WTC11 (cell line): ENCODE measurements around the gene GLRA2. TPM values are rescaled to one million over a fixed set of nuclear protein-coding genes. Genes with fewer than 3 reads are reported as not detected.

Experiments used
- ATAC-seq: fragments of 200-7000 bp; cut with Tn5 transposase; 2 replicates; pipeline ENCODE4 v1.10.0; 2021; ENCODE audit warnings: mild to moderate bottlenecking, moderate library complexity
- CTCF ChIA-PET: fragments of 300-600 bp; sonication (Branson Sonifier 250); formaldehyde crosslinking; loops from one replicate; lab custom pipeline; 2021; ENCODE audit warnings: antibody characterized with exemption; lab: Charles Lee
- POLR2A ChIA-PET: fragments of 350-600 bp; sonication (Branson Sonifier 250); formaldehyde crosslinking; loops from one replicate; lab custom pipeline; 2021; ENCODE audit warnings: antibody characterized with exemption; lab: Charles Lee
- DNase-seq: peaks from one replicate; pipeline ENCODE4 v3.0.0; 2021; ENCODE audit warnings: low spot score
- H3K27ac Mint-ChIP-seq: 2 replicates; pipeline ENCODE4 v1.8.0; 2021; ENCODE audit warnings: mixed read lengths
- H3K27me3 Mint-ChIP-seq: 2 replicates; pipeline ENCODE4 v1.8.0; 2021; ENCODE audit warnings: low read depth, mild to moderate bottlenecking, moderate library complexity, mixed read lengths
- H3K36me3 Mint-ChIP-seq: 2 replicates; pipeline ENCODE4 v1.8.0; 2021; ENCODE audit warnings: mixed read lengths
- H3K4me1 Mint-ChIP-seq: 2 replicates; pipeline ENCODE4 v1.8.0; 2022; ENCODE audit warnings: mixed read lengths
- H3K4me3 Mint-ChIP-seq: 2 replicates; pipeline ENCODE4 v1.8.0; 2021; ENCODE audit warnings: mild to moderate bottlenecking, moderate library complexity, mixed read lengths
- H3K9me3 Mint-ChIP-seq: 2 replicates; pipeline ENCODE4 v1.8.0; 2021; ENCODE audit warnings: mixed read lengths
- ATF2 ChIP-seq: sonication (generic); formaldehyde crosslinking; IDR thresholded peaks from 2 replicates; pipeline ENCODE4 v1.8.1; 2022; ENCODE audit warnings: low read depth, missing genetic modification reagents, borderline replicate concordance
- ATF3 ChIP-seq: sonication (generic); formaldehyde crosslinking; conservative IDR thresholded peaks from 2 replicates; pipeline ENCODE4 v1.8.1; 2022; ENCODE audit warnings: mild to moderate bottlenecking, missing genetic modification reagents
- CREB1 ChIP-seq: sonication (generic); formaldehyde crosslinking; IDR thresholded peaks from 2 replicates; pipeline ENCODE4 v1.8.0; 2023; ENCODE audit warnings: mild to moderate bottlenecking, missing genetic modification reagents
- CTCF ChIP-seq: fragments of 200-600 bp; IDR thresholded peaks from 2 replicates; pipeline ENCODE4 v1.8.0; 2022; ENCODE audit warnings: antibody characterized with exemption
- FOXJ3 ChIP-seq: sonication (generic); formaldehyde crosslinking; IDR thresholded peaks from 2 replicates; pipeline ENCODE4 v1.9.0; 2021; ENCODE audit warnings: missing genetic modification reagents, mild to moderate bottlenecking, borderline replicate concordance
- GRHL2 ChIP-seq: fragments of 250-450 bp; sonication (Bioruptor Pico); IDR thresholded peaks from 2 replicates; pipeline ENCODE4 v1.8.0; 2022; ENCODE audit warnings: mild to moderate bottlenecking, moderate library complexity; ENCODE audit not compliant: insufficient replicate concordance, severe bottlenecking
- GTF2I ChIP-seq: fragments of 250-450 bp; sonication (Bioruptor Pico); conservative IDR thresholded peaks from 2 replicates; pipeline ENCODE4 v1.4.0; 2021; ENCODE audit warnings: mild to moderate bottlenecking
- HMGXB4 ChIP-seq: sonication (generic); formaldehyde crosslinking; IDR thresholded peaks from 2 replicates; pipeline ENCODE4 v1.8.1; 2023; ENCODE audit warnings: mild to moderate bottlenecking, moderate library complexity, missing genetic modification reagents
- IRF1 ChIP-seq: sonication (generic); formaldehyde crosslinking; IDR thresholded peaks from 2 replicates; pipeline ENCODE4 v1.8.0; 2023; ENCODE audit warnings: missing genetic modification reagents
- MYBL2 ChIP-seq: sonication (generic); formaldehyde crosslinking; IDR thresholded peaks from 2 replicates; pipeline ENCODE4 v1.8.1; 2023; ENCODE audit warnings: mild to moderate bottlenecking, moderate library complexity, missing genetic modification reagents
- NFATC4 ChIP-seq: fragments of 250-450 bp; sonication (Bioruptor Pico); IDR thresholded peaks from 2 replicates; pipeline ENCODE4 v1.9.0; 2021; ENCODE audit warnings: mild to moderate bottlenecking
- NFYB ChIP-seq: sonication (generic); formaldehyde crosslinking; conservative IDR thresholded peaks from 2 replicates; pipeline ENCODE4 v1.8.0; 2022; ENCODE audit warnings: low read depth, missing genetic modification reagents
- SMAD3 ChIP-seq: sonication (generic); formaldehyde crosslinking; IDR thresholded peaks from 2 replicates; pipeline ENCODE4 v1.8.0; 2022; ENCODE audit warnings: missing genetic modification reagents, mild to moderate bottlenecking, borderline replicate concordance
- TCF7 ChIP-seq: sonication (generic); formaldehyde crosslinking; IDR thresholded peaks from 2 replicates; pipeline ENCODE4 v1.8.0; 2022; ENCODE audit warnings: mild to moderate bottlenecking, low read depth, missing genetic modification reagents, moderate library complexity
- ZNF138 ChIP-seq: sonication (generic); formaldehyde crosslinking; conservative IDR thresholded peaks from 2 replicates; pipeline ENCODE4 v1.8.1; 2022; ENCODE audit warnings: mild to moderate bottlenecking, moderate library complexity, missing genetic modification reagents
- ZNF263 ChIP-seq: sonication (generic); formaldehyde crosslinking; IDR thresholded peaks from 2 replicates; pipeline ENCODE4 v1.8.1; 2022; ENCODE audit warnings: low read depth, mild to moderate bottlenecking, moderate library complexity, missing genetic modification reagents
- ZNF423 ChIP-seq: fragments of 250-450 bp; sonication (Bioruptor Pico); IDR thresholded peaks from 2 replicates; pipeline ENCODE4 v2.1.2; 2022; ENCODE audit warnings: mild to moderate bottlenecking, moderate library complexity
- ZNF671 ChIP-seq: fragments of 250-450 bp; sonication (Bioruptor Pico); IDR thresholded peaks from 2 replicates; pipeline ENCODE4 v1.8.0; 2021; ENCODE audit warnings: mild to moderate bottlenecking
- total RNA-seq: library from RNA; stranded (reverse); gene quantifications from 3 replicates; pipeline ENCODE4 v1.2.3, GENCODE V29; 2021
- TF ChIP-seq, protein P1 (sequence below): sonication (generic); formaldehyde crosslinking; conservative IDR thresholded peaks from 2 replicates; pipeline ENCODE4 v1.8.1; 2023; ENCODE audit warnings: mild to moderate bottlenecking, low read depth, missing genetic modification reagents, moderate library complexity
- TF ChIP-seq, protein P2 (sequence below): fragments of 250-450 bp; sonication (Bioruptor Pico); IDR thresholded peaks from 2 replicates; pipeline ENCODE4 v1.8.0; 2021; ENCODE audit warnings: mild to moderate bottlenecking
- TF ChIP-seq, protein P3 (sequence below): sonication (generic); formaldehyde crosslinking; IDR thresholded peaks from 2 replicates; pipeline ENCODE4 v1.8.0; 2022; ENCODE audit warnings: mild to moderate bottlenecking, missing genetic modification reagents
- TF ChIP-seq, protein P4 (sequence below): fragments of 250-450 bp; sonication (Bioruptor Pico); IDR thresholded peaks from 2 replicates; pipeline ENCODE4 v1.9.0; 2021; ENCODE audit warnings: moderate library complexity, mild to moderate bottlenecking, inconsistent platforms, borderline replicate concordance

The GLRA2 gene
- total RNA-seq, 1 experiment from 2014 or later = not detected

- CTCF ChIA-PET = no interaction called here
- POLR2A ChIA-PET = no interaction called here
- DNase-seq (no peak), ATAC-seq (no peak)
- Mint-ChIP-seq H3K4me1 (no peaks in the 10 kb centered on the region), H3K9me3 (no peaks in the 10 kb centered on the region), H3K27me3 (no peaks in the 10 kb centered on the region), H3K27ac (no peak overlapping the region), H3K4me3 (no peak overlapping the region), H3K36me3 (no peaks in the 10 kb centered on the region)
- TF ChIP-seq ZNF671 (no peak), ZNF138 (no peak), ATF3 (CRISPR knock-in tag) (no peak), NFYB (CRISPR knock-in tag) (no peak), FOXJ3 (CRISPR knock-in tag) (no peak), ZNF263 (CRISPR knock-in tag) (no peak), CREB1 (CRISPR knock-in tag) (no peak), GRHL2 (CRISPR knock-in tag) (no peak), SMAD3 (CRISPR knock-in tag) (no peak), GTF2I (CRISPR knock-in tag) (no peak), ATF2 (CRISPR knock-in tag) (no peak), CTCF (no peak)
- TF ChIP-seq, protein P1, sequence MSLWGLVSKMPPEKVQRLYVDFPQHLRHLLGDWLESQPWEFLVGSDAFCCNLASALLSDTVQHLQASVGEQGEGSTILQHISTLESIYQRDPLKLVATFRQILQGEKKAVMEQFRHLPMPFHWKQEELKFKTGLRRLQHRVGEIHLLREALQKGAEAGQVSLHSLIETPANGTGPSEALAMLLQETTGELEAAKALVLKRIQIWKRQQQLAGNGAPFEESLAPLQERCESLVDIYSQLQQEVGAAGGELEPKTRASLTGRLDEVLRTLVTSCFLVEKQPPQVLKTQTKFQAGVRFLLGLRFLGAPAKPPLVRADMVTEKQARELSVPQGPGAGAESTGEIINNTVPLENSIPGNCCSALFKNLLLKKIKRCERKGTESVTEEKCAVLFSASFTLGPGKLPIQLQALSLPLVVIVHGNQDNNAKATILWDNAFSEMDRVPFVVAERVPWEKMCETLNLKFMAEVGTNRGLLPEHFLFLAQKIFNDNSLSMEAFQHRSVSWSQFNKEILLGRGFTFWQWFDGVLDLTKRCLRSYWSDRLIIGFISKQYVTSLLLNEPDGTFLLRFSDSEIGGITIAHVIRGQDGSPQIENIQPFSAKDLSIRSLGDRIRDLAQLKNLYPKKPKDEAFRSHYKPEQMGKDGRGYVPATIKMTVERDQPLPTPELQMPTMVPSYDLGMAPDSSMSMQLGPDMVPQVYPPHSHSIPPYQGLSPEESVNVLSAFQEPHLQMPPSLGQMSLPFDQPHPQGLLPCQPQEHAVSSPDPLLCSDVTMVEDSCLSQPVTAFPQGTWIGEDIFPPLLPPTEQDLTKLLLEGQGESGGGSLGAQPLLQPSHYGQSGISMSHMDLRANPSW = no peak
- TF ChIP-seq, protein P2, sequence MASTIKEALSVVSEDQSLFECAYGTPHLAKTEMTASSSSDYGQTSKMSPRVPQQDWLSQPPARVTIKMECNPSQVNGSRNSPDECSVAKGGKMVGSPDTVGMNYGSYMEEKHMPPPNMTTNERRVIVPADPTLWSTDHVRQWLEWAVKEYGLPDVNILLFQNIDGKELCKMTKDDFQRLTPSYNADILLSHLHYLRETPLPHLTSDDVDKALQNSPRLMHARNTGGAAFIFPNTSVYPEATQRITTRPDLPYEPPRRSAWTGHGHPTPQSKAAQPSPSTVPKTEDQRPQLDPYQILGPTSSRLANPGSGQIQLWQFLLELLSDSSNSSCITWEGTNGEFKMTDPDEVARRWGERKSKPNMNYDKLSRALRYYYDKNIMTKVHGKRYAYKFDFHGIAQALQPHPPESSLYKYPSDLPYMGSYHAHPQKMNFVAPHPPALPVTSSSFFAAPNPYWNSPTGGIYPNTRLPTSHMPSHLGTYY = no peak
Observed at GRCh38 chrX:14700982-14701381, 171.6 kb downstream of the GLRA2 start.

GRCh38 chrX:14702145-14702544 is 172.8 kb downstream of the GLRA2 start:
- H3K4me3 Mint-ChIP-seq = no peak overlapping the region
- ChIA-PET POLR2A (no interaction called here), CTCF (no interaction called here)
- H3K4me1 Mint-ChIP-seq = no peaks in the 10 kb centered on the region
- no peaks in the 10 kb centered on the region for H3K27me3 Mint-ChIP-seq
- DNase-seq = no peak
- H3K27ac Mint-ChIP-seq = no peak overlapping the region
- no peak for ATAC-seq
- H3K36me3 Mint-ChIP-seq = no peaks in the 10 kb centered on the region
- TF ChIP-seq ZNF423 (CRISPR knock-in tag) (no peak), HMGXB4 (no peak), IRF1 (no peak), FOXJ3 (CRISPR knock-in tag) (no peak), NFATC4 (CRISPR knock-in tag) (no peak), TCF7 (CRISPR knock-in tag) (no peak), MYBL2 (no peak)
- TF ChIP-seq, protein P3, sequence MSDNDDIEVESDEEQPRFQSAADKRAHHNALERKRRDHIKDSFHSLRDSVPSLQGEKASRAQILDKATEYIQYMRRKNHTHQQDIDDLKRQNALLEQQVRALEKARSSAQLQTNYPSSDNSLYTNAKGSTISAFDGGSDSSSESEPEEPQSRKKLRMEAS (CRISPR knock-in tag) = no peak
- TF ChIP-seq, protein P4, sequence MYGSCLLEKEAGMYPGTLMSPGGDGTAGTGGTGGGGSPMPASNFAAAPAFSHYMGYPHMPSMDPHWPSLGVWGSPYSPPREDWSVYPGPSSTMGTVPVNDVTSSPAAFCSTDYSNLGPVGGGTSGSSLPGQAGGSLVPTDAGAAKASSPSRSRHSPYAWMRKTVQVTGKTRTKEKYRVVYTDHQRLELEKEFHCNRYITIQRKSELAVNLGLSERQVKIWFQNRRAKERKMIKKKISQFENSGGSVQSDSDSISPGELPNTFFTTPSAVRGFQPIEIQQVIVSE (CRISPR knock-in tag) = no peak
- no peaks in the 10 kb centered on the region for H3K9me3 Mint-ChIP-seq
